GM21381 (cell line): Measurements from ENCODE around the gene ARL13B.
"Not testable (repeated sequence)": the region's sequence is repeated elsewhere in the genome, so short reads cannot be mapped to it uniquely, and the experiment has no call there.

ENCODE experiments used
- ATAC-seq: cut with Tn5 transposase; IDR thresholded peaks from one replicate; pipeline ENCODE4 v1.9.1; 2021; ENCODE audit warnings: mild to moderate bottlenecking, moderate library complexity; ENCODE audit not compliant: unreplicated experiment

The ARL13B gene

GRCh38 chr3:94061297-94061696 lies 81.3 kb downstream of the ARL13B start:
- no peak for ATAC-seq

GRCh38 chr3:94062513-94063404 lies 82.8 kb downstream of the ARL13B start, which contains the start of the genes DHFR2 and NSUN3:
DHFR2 (minus strand) TSS chr3:94062916; CDS start chr3:94061511, 1,405 bp downstream.
NSUN3 (plus strand) TSS chr3:94063061; CDS start chr3:94063127, 66 bp downstream.
- peak; percentile 91 for ATAC-seq

GRCh38 chr3:94063496-94064119 lies 83.7 kb downstream of the ARL13B start:
- ATAC-seq: no peak

DNA sequence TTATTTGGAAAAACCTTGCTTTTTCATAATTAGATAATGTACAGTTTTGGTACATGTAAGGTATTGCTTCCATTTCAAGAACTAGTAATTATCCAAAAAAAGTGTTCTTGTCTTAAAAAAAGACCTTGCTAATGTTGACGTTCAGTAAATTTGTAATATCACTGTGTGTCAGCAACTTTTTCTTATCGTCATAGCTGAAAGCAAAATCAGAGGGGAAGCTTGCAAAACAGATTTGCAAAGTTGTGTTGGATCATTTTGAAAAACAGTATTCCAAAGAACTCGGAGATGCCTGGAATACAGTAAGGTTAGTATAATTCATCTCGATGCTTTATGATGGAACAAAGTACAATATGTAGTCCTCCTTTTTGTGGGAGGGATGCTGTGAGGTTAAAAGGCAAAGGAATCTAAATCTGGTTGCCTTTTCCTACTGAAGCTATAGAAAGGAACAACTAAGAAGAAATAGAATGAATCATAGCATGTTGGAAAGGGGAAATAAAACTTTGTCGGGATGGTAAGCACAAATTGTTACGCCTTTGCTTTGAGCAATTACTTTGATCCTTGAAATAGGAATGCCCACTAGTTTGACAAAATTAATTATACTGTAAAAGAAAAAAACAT lies 84.4 kb downstream of the ARL13B start:
- ATAC-seq: no peak

DNA sequence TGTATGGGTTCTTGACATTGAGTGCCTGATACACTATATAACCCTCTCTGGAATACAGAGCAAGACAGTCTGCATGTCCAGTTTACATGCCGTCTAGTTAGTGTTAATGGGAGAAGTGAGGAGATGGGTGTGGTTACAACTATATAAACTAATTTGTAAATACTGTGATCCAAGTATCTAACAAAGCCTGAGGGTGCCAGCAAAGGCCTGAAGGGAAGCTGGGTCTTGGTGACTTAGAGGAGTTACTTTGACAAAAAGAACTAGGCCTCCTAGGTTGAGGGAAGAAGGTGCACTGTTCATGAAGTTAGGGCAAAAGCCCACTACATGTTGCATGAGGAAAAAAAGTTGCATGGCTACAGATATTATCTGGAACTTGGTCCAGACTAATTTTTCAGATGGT lies 85.2 kb downstream of the ARL13B start:
- no peak for ATAC-seq

DNA sequence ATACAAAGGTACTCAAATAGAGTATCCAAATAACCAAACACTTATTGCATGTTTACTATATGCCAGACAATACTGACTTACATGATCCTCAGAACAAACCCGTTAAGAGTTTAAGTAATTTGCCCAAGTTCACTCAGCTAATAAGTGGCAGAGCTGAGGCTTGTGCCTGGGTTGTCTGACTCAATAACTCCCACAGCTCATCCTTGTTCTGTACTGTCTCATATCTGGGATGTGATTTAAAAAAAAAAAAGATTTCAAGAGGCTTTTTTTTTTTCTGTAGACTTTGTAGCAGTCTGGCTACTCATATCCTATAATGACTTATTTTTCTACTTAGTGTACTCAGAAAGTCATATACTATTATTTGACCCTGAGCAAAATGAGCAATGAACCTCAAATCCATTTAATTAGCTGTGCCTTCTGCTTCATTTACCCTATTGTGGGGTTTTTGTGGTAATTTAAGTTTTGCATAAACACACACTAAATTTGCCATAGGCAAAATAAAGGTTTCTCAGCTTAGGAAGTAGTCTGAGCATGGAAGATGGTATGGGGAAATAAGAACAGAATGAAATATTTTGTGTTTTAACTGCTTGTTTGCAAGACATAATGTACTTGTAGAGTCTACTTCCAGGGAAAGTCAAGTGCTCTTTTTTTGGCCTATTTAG lies 86.0 kb downstream of the ARL13B start:
- no peak for ATAC-seq

DNA sequence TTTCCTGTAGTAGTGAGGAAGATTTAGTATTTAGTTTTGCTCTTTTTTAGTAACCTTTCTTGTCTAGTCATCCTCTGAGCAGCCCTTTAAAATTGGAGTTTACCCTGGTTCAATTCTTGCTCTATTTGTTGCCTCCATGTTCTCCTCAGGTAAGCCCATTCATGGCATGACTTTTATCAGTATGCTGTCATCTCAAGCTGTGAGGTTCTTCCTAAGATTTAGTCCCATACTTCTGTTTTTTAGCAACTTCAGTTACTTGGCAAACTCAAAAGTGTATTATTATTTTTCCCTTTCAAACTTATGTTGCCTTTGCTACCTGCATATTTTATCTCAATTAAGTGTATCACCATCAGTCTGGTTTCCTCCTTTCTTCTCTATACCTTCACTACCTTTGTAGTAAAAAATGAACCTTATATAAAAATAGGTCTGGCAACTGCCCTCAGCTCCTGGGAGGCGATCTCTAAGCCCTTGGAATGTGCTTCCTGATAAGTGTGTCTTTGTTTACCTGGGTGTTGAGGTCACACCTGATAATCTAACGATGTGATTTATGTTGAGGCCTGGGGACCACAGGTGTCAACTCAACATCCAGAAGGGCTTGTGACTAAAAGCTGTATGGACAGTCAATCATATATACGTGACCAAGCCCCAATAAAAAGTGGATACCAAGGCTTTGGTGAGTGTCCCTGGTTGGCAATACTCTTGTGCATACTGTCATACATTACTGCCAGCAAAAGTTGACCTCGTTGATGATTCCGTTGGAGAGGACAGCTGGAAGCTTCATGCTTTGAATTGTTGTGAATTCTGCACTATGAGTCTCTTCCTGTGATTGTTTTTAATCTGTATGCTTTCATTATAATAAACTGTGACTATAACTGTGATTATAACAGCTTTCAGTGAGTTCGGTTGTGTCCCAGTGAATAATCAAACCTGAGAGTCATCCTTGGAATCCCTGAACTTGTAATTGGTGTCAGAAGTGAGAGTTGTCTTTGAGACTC lies 86.8 kb downstream of the ARL13B start:
- ATAC-seq: no peak

DNA sequence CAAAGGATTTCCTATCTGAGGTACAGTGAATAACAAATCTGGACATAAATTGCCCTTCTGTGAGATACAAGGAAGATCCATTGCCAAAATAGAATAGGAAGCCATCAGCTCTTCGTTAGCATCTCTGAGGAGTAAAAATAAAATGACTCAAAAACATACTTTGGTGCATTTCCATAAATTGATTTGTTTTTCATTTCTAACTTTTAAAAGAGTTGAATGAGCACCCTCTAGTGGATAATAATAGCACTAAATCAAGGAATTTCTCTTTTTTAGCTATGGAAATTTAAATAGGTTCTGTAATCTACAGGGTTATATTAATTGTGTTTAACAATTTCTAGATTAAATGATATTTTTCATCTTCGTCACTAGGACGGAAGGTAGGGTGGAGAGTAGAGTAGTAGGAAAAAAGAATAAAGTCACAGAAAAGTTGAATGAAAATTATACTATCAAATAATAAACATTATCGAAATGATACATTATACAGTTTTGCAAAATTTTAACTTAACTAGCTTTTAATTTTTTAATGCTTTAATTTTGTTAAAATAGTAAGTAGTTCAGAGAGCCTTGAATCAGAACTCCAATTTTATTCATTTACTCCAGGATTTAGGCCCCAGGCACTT lies 89.3 kb downstream of the ARL13B start:
- no peak for ATAC-seq

DNA sequence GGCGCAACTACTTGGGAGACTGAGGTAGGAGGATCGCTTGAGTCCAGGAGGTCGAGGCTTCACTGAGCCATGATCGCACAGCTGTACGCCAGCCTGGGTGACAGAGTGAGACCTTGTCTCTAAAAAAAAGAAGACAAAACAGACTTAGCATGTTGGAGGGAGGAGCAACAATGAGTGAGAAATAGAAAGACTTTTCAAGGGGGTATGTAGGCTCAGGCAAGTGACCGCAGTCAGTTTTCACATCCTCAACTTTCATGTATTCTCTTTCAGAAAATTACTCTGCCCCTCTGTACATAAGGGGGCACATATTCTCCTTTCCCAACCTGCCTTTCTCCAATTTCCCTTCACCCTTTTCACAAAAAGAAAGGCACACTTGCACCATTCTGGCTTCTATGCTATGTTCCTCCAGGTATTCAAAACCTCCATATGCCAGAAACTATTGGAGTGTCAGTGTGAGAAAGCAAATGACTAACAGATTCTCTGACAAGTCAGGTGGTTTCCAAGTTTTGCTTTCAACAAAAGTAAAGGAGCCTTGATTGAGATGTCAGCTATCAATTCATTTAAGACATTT lies 90.5 kb downstream of the ARL13B start:
- peak; percentile 54 for ATAC-seq

GRCh38 chr3:94071713-94072284 lies 91.8 kb downstream of the ARL13B start:
- peak; percentile 79 for ATAC-seq

- ATAC-seq: no peak
Measured at GRCh38 chr3:94076055-94076454, 96.1 kb downstream of the ARL13B start.

DNA sequence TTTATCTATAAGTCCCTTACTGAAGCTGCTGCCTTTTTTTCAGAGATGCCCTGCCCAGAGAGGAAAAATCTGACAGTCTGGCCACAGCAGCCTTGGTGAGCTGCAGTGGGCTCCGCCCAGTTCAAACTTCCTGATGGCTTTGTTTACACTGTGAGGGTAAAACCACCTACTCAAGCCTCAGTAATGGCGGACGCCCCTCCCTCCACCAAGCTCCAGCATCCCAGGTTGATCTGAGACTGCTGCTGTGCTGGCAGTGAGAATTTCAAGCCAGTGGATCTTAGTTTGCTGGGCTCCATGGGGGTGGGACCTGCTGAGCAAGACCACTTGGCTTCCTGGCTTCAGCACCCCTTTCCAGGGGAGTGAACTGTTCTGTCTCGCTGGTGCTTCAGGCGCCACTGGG lies 100.6 kb downstream of the ARL13B start:
- ATAC-seq: not testable (repeated sequence)

DNA sequence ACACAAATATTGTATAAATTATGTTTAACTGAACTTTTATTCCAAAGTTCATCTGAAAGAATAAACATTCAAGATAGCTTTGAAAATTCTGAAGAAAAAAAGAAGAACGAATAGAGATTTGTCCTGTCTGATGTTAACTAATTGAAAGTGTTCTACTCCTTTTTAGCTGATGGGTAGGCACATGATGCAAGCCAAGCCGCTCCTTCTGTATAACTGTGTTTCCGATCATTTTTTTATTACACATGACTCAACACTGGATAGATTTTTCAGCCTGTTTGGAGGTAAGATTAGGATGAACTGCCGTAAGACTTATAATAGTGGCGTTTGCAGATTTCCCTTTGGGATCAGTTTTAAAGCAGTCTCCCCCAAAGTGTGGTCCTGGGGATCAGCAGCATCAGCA lies 101.9 kb downstream of the ARL13B start:
- ATAC-seq: no peak

- no peak for ATAC-seq
Measured at GRCh38 chr3:94082391-94082937, 102.5 kb downstream of the ARL13B start.

GRCh38 chr3:94083261-94083660 lies 103.3 kb downstream of the ARL13B start:
- ATAC-seq: no peak

GRCh38 chr3:94089126-94089525 lies 109.2 kb downstream of the ARL13B start:
- ATAC-seq: no peak

GRCh38 chr3:94092086-94092485 lies 112.1 kb downstream of the ARL13B start:
- ATAC-seq: no peak

DNA sequence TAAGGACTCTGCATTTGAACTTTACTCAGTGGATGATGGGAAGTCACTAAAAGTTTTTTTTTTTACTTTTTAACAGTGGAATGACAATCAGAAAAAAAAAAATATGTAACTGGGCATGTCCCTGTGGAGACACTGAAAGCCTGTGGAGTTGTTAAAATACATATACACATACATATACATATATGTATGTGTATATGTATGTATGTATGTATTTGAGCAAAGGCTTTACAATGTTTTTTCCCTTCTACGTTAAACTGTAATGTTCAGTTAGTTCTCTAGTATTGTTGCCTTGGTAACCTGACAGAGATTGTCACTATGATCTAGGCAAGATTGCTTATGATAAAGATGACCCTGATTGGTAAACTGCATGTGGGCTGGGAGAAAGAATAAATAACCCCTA lies 113.2 kb downstream of the ARL13B start:
- ATAC-seq: no peak

DNA sequence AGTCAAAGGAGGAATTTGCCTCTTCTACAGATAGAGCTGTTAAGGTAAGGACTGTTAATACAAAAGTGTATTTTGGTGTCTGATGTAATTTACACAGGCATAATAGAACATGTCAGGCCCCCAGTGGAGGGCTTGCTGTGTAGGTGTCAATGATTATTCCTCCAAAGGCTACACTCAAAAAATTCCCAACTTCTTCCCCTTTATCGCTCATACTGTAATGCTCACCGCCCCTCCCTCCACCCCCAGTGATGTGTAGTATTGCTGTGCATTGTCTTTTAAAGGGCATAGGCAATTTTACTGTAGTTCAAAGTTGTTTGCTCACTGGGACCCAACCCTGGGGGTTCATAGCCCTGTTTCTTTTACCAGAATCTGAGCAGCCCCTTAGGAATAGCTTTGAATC lies 115.2 kb downstream of the ARL13B start:
- ATAC-seq: no peak
